Measurements from ENCODE around the gene ZNF710.

Gene ZNF710

GRCh38 chr15:89998141-89998661, 2.9 kb upstream of the ZNF710 start:
- peak; percentile 42 for DNase-seq

- DNase-seq = peak; percentile 20
Observed at GRCh38 chr15:89998923-89999675, 2.0 kb upstream of the ZNF710 start.

- DNase-seq = peak; percentile 75
Observed at GRCh38 chr15:89999676-90000185, 1.4 kb upstream of the ZNF710 start.

- peak; percentile 79 for DNase-seq
Observed at GRCh38 chr15:90000186-90001001, 730 bp upstream of the ZNF710 start.

GRCh38 chr15:90001683-90002427, 731 bp downstream of the ZNF710 start:
- peak; percentile 63 for DNase-seq

GRCh38 chr15:90002428-90002844, 1.3 kb downstream of the ZNF710 start:
- DNase-seq = peak; percentile 80

GRCh38 chr15:90003736-90004135, 2.6 kb downstream of the ZNF710 start:
- no peak for DNase-seq

GRCh38 chr15:90004252-90004651, 3.1 kb downstream of the ZNF710 start:
- DNase-seq = no peak

- DNase-seq = no peak
Observed at GRCh38 chr15:90004671-90005070, 3.5 kb downstream of the ZNF710 start.

- DNase-seq = no peak
Observed at GRCh38 chr15:90006217-90007075, 5.3 kb downstream of the ZNF710 start.

- DNase-seq = no peak
Observed at GRCh38 chr15:90007076-90007460, 5.9 kb downstream of the ZNF710 start.

GRCh38 chr15:90008607-90009006, 7.5 kb downstream of the ZNF710 start:
- DNase-seq = no peak

- DNase-seq = no peak
Observed at GRCh38 chr15:90009301-90010022, 8.3 kb downstream of the ZNF710 start.

- DNase-seq = no peak
Observed at GRCh38 chr15:90011705-90012104, 10.6 kb downstream of the ZNF710 start.

- DNase-seq = no peak
Observed at GRCh38 chr15:90013503-90013937, 12.4 kb downstream of the ZNF710 start.

- DNase-seq = no peak
Observed at GRCh38 chr15:90015294-90015693, 14.2 kb downstream of the ZNF710 start.

- DNase-seq = no peak
Observed at GRCh38 chr15:90015749-90016148, 14.6 kb downstream of the ZNF710 start.

GRCh38 chr15:90016721-90017120, 15.6 kb downstream of the ZNF710 start:
- DNase-seq = no peak

GRCh38 chr15:90018216-90018831, 17.2 kb downstream of the ZNF710 start:
- DNase-seq = no peak

- no peak for DNase-seq
Observed at GRCh38 chr15:90019611-90020010, 18.5 kb downstream of the ZNF710 start.
